HG03558 (cell line): ENCODE measurements around the gene RIN1.
"Not testable (repeated sequence)": the region's sequence is repeated elsewhere in the genome, so short reads cannot be mapped to it uniquely, and the experiment has no call there.

Experiments
- ATAC-seq: cut with Tn5 transposase; IDR thresholded peaks from one replicate; pipeline ENCODE4 v1.9.1; 2021; ENCODE audit warnings: moderate number of reproducible peaks; ENCODE audit not compliant: unreplicated experiment; ENCODE audit errors: extremely low read depth

The RIN1 gene

GRCh38 chr11:66336234-66337102, at the start of gene RIN1:
Gene RIN1 (minus strand): TSS chr11:66336434. CDS start chr11:66336402, 32 bp downstream.
- ATAC-seq: no peak

- not testable (repeated sequence) for ATAC-seq
These were observed 48.1 kb upstream of the RIN1 start for GRCh38 chr11:66384316-66384715.

DNA sequence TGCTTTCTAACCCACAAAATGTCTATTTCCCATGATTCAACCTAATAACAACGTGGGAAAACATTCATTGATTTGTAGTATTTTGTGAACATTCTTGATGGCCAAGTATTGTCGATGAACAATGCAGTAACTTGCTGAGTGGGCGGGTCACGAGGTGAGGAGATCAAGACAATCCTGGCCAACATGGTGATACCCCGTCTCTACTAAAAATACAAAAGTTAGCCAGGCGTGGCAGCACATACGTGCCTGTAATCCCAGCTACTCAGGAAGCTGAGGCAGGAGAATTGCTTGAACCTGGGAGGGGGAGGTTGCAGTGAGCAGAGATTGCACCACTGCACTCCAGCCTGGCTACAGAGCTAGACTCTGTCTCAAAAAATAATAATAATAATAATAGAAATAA, 44.0 kb upstream of the RIN1 start:
- ATAC-seq: not testable (repeated sequence)

GRCh38 chr11:66373690-66374287, 37.6 kb upstream of the RIN1 start:
- ATAC-seq: not testable (repeated sequence)

DNA sequence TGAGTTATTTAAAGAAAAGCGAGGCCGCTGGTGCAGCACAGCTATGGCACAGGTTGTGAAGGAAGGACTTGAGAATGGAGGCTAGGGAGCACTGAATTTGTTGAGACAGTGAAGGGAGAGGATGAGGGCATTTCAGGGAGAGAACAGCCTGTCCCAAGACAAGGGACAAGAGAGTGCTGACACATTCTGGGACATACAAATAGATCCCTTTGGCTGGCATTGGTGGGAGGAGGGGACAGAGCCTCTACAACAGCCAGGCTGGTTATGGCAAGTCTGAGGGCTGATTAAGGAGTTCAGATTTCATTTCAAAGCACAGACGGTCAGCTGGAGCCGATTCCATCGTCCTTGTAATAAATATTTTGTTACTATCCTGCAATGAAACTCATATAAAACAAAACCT, 37.0 kb upstream of the RIN1 start:
- no peak for ATAC-seq

GRCh38 chr11:66371627-66372415, 35.6 kb upstream of the RIN1 start, which contains the start of gene SLC29A2:
Gene SLC29A2 (minus strand): TSS chr11:66371760. CDS start chr11:66371591, 169 bp downstream.
- no peak for ATAC-seq

DNA sequence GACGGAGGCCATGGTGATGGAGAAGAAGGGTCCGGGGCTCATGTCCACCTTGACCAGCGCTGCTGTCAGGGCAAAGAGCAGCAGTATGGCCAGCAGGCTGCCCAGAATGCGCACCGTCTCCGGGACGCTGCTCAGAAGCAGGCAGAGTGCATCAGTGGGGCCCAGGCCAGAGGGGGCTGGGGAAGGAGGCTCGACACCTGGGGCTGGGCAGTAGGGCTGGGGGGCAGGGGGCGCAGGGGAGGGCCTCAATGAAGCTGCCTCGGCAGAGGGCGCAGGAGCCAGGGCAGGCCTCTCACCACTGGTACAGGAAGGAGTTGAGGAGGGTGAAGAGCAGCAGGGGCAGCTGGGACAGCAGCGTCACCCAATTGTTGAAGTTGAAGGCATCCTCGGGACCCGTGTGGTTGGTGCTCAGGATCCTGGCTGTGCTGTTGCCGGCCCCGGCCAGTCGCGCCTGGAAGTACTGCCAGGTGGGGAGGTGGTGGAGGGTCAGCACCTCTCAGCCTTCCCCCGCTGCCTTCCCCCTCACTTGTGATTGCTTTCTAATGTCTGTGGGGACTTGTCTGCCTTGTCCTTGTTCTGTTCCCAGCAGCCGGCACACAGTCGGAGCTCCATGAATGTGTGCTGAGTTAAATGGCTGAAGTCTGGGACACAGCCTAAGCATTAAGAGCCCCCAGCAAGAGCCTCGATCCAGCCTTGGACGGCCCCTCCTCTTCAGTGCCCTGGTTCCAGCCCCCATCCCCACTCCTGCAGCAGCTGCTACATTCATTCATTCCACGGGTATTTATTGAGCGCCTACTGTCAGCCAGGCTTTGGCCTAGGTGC, 33.0 kb upstream of the RIN1 start:
- no peak for ATAC-seq

- ATAC-seq: no peak
These were observed 32.2 kb upstream of the RIN1 start for GRCh38 chr11:66368484-66368883.

GRCh38 chr11:66367561-66368312, 31.5 kb upstream of the RIN1 start:
- no peak for ATAC-seq

GRCh38 chr11:66366844-66367477, 30.7 kb upstream of the RIN1 start:
- no peak for ATAC-seq

- ATAC-seq: no peak
These were observed 29.7 kb upstream of the RIN1 start for GRCh38 chr11:66365711-66366619.

GRCh38 chr11:66365166-66365565, 28.9 kb upstream of the RIN1 start:
- no peak for ATAC-seq

DNA sequence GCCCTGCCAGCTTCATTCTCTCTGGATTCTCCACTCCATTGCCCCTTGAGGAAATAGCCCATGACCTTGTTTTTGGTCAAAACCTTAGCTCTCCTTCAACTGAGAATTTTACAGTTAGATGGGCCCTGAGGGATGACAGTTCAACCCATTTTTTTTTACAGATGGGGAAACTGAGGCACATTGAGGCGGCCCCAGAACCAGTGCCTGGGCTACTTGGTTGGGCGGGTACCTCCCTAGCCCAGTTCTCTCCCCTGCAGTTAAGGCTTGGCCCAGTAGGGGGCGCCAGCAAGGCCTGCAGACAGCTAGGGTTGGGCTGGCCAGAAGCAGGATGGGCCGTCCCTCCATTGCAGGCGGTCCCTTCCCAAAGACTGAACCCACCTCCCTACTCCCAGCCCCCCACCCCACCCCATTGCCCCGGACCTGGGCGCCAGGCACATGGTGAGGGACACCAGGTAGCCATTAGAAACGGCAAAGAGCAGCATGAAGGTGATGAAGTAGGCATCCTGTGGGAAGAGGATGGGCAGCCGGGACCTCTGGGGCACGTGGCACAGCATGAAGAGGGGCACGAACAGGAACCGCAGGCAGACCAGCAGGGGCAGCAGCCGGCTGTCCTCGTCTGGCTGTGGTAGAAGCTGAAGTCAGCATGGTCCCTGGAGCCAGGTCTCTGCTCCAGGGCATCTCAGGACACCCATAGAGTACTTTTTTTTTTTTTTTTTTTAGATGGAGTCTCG, 27.7 kb upstream of the RIN1 start:
- ATAC-seq: no peak

- no peak for ATAC-seq
These were observed 27.0 kb upstream of the RIN1 start for GRCh38 chr11:66363187-66363601.

- ATAC-seq: no peak
These were observed 26.4 kb upstream of the RIN1 start for GRCh38 chr11:66362481-66363147.

DNA sequence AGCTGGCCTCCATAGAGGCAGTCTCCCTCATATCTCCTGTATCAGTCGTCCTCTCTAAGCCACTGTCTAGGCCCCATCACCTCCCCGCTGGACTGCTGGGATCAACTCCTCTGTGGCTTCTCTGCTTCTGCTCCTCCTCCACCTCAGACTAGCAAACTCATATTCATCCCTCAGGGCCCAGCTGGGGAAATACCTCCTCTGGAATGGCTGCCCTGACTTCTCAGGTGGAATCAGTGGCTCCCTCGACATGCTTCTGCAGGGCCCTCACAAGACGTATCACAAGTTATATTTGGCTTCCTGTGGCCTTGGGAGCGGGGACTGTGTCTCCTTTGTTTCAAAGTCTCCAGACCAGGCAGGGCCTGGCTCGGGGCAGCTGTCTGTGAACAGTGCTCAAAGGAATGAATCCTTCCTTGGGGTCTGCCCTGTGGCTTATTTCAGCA, 25.3 kb upstream of the RIN1 start:
- ATAC-seq: no peak
